ENCODE results near the gene ENTR1.

Gene ENTR1

DNA sequence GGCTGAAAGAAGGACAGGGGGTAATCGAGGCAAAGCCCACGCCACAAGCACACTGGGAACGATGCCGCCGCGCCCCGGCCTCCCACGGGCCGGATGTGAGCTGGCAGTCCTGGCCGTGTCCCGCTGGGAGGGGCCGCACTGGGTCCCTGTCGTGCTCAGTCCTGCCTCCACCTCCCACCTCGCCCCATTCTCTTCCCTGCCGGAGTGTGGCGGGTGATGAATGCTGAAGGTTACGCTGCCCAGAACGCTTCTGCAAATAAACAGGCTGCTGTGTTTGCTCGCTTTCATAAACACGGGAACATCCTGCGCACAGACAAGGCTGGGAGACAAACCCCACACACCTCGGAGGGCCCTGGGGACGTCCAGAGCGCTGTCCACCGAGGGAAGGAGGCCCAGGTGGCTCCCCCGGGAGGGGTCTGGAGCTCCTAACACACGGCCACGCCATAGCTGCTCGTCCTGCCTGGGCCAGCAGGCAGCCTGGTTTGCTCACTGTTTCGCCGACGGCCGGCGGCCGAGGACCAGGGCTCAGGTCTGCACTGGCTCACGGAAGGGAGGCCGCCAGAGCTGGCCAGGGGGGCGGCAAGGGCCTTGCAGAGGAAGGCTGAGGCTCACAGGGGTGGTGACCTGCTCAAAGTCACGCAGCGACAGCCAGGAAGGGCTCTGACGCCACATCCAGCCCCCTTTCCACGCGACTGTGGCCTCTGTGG lies 49.2 kb downstream of the ENTR1 start:
- peak; percentile 43 for DNase-seq (ENCODE audit: low read depth)

GRCh38 chr9:136359774-136360718 lies 50.4 kb downstream of the ENTR1 start:
- DNase-seq (ENCODE audit: low read depth), result no peak

- DNase-seq (ENCODE audit: low read depth), result no peak
Measured at GRCh38 chr9:136358888-136359287, 51.5 kb downstream of the ENTR1 start.

DNA sequence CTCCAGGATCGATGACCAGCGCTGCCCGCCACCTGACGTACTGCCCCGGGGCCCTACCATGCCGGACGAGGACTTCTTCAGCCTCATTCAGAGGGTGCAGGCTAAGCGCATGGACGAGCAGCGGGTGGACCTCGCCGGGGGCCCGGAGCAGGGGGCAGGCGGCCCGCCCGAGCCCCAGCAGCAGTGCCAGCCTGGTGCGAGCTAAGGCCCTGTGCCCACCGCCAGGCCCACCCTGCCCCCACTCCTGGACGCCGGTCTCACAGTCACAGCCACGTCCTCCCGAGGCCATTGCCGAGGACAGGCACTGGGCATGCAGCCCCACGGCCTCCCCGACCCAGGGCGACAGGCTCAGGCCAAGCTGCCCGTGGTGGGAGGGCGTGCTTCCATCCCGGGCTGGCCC lies 52.4 kb downstream of the ENTR1 start:
- DNase-seq (ENCODE audit: low read depth), result no peak

DNA sequence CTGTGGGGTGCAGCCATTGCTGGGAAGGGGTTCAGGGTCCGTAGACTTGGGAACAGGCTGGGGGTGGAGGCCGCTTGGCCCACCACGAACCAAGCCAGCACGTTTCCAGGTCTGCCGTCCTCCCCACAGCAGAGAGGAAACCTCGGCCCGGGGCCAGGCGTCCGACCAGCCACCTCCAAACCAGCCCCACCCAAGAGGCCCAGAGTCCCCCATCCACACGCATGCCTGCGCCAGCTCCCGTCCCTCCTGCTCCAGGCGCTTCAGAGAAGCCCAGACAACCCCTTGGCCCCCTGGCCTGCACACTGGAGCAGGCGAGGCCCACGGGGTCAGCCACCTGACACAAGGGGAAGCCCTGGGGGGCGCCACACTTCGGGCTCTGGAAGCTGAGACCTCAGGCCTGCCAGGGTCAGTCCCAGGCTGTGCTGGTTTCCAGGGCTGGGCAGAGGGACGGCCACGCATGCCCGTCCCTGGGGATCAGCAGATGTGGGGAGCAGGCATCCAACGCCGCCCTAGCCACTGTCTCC lies 53.1 kb downstream of the ENTR1 start:
- DNase-seq (ENCODE audit: low read depth), result no peak

DNA sequence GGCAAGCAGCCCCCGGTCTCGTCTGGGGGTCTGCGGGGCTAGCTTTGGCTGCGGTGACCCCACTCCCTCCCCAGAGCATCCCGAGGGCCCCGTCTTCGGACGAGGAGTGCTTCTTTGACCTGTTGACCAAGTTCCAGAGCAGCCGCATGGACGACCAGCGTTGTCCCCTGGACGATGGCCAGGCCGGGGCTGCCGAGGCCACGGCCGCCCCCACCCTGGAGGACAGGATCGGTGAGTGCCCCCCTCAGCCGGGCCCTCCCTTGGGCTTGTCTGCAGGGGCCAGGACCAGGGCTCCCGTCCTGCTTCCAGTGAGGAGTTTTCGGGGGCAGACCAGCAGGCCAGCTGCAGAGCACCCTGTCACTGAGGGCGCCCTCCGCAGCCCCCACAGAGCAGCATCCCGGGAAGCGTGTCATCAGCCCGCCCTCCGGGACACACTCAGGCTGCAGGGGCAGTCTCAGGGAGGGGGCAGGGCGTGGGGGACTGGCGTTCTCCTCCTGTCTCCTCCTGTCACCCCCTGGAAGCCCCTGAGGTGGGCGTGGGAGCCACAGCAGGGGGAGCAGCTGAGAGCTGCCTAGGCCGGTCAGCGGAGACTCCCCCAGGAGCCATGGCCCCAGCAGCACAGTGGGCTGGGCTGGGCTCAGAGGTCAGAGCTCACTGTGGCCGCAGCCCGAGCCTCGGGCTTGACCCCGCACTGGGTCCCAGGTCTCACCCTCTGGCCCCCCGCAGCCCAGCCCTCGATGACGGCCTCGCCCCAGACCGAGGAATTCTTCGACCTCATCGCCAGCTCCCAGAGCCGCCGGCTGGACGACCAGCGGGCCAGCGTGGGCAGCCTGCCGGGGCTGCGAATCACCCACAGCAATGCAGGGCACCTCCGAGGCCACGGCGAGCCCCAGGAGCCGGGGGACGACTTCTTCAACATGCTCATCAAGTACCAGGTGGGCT lies 54.5 kb downstream of the ENTR1 start:
- no peak for DNase-seq (ENCODE audit: low read depth)

DNA sequence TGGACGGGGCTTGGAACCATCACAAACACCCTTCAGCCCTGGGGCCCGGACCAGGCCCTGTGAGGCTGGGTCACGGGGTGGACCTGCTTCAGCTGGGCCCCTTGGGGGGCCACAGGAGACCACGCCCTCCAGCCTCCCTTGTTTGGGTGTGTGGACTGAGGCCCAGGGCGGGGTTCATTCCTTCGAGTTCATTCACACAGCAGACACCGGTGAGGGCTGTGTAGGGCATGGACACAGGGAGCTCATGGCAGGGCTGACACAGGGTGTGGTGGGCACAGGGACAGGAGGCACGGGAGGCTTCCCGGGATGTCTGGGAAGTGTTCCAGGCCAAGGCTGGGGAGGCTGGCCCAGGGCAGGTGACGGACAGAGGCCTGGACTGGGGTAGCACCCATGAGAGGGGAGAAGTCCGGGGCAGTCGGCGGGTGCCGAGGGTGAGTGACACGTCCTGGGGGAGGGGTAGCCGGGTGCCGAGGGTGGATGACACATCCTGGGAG lies 55.8 kb downstream of the ENTR1 start:
- DNase-seq (ENCODE audit: low read depth), result peak; percentile 69

DNA sequence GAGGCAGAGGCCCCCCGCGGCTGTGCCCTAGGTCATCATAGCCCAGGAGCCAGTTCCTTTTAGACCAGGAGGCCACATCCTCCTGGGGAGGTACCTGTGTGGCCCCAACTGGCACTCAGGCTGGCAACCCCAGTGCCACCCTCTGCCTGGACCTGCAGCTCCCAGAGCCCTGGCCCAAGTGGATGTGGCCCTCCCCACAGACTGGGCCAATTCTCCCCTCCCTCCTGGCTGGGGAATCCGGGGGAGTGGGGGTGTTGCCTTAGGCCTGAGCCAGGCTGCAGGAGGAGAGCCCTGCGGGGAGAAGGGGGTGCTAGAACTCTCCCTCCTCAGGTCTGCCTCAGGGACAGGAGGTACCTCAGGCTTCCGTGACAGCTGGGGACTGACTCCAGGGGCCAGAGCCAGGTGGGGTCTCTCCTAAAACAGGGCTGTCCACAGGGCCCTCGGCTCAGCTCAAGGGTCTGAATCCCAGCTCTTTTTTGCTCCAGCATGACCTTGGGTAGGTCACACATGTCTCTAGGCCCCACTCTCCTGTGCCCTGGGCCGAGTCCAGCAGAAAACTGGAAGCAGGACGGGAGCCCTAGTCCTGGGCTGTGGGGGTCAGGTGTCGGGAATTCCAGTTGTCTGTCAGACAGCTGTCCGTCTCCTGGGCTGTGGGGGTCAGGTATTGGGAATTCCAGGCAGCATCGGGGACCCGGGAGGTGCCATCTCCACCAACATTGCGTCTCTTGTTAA lies 56.5 kb downstream of the ENTR1 start:
- DNase-seq (ENCODE audit: low read depth), result no peak

DNA sequence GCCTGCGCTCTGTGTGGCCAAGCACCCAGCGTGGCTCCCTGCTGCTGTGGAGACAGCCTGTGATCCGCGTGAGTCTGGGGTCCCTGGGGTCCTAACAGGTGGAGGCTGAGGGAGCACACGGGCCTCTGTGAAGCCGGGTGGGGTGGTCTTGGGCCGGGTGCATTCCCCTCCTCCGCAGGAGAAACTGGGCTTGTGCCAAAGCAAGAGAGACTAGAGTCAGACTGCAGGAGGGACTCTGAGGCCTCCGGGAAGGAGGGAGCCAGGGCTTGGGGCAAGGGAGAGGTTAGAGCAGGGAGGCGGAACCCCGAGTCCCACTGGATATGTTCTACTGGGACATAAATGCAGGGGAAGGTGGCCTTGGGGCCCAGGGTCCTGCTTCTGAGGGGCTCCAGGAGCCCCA lies 57.3 kb downstream of the ENTR1 start:
- DNase-seq (ENCODE audit: low read depth), result no peak

- DNase-seq (ENCODE audit: low read depth), result no peak
Measured at GRCh38 chr9:136352682-136353081, 57.7 kb downstream of the ENTR1 start.

Data from ELR (cell line).